ENCODE data around the gene FRMD7. TPM values are rescaled to one million over a fixed set of nuclear protein-coding genes. Genes with fewer than 3 reads are reported as not detected.

The FRMD7 gene
- total and polyA plus RNA-seq, 2 experiments from 2014 or later = not detected

GRCh38 chrX:132118358-132118757 is 9.5 kb downstream of the FRMD7 start (continued):
- TF ChIP-seq ZNF462 (CRISPR knock-in tag; IDR thresholded peaks at IDR 0.05) (no peak), JUNB (IDR thresholded peaks at IDR 0.05; ENCODE audit: unreplicated experiment) (no peak), ZNF331 (CRISPR knock-in tag; IDR thresholded peaks at IDR 0.05; ENCODE audit: low read depth) (no peak)

GRCh38 chrX:132115792-132116191 is 12.0 kb downstream of the FRMD7 start:
- Histone ChIP-seq H3K4me1 (ENCODE audit: insufficient read depth) (no peaks in the 10 kb centered on the region), H3K27me3 (ENCODE audit: insufficient read depth) (no peaks in the 10 kb centered on the region), H3K9me2 (ENCODE audit: insufficient read depth) (no peaks in the 10 kb centered on the region), H3K4me2 (no peak overlapping the region), H3K4me3 (no peak overlapping the region), H3K36me3 (ENCODE audit: insufficient read depth) (no peaks in the 10 kb centered on the region), H3F3A (replicated peaks; ENCODE audit: low read depth) (no peaks in the 10 kb centered on the region), H2AFZ (no peak overlapping the region), H4K20me1 (replicated peaks; ENCODE audit: insufficient read depth) (no peaks in the 10 kb centered on the region), H3K27ac (ENCODE audit: low read depth) (no peak overlapping the region), H3K79me2 (replicated peaks; ENCODE audit: insufficient read depth) (no peaks in the 10 kb centered on the region)
- no peaks in the 10 kb centered on the region for H3K9me3 Mint-ChIP-seq
- no peak overlapping the region for H3K4me3 Mint-ChIP-seq
- no peaks in the 10 kb centered on the region for H3K27me3 Mint-ChIP-seq (ENCODE audit: insufficient read depth, low read depth, poor library complexity)
- no peaks in the 10 kb centered on the region for H3K36me3 Mint-ChIP-seq (ENCODE audit: low read depth)
- no peak for TF ChIP-seq ZNF331 (CRISPR knock-in tag; IDR thresholded peaks at IDR 0.05; ENCODE audit: low read depth)
- no peak for TF ChIP-seq JUNB (IDR thresholded peaks at IDR 0.05; ENCODE audit: unreplicated experiment)
- ATAC-seq = no peak
- H3K27ac Mint-ChIP-seq = no peak overlapping the region
- peaks cover 17% of the 10 kb centered on the region; the same call in 2 of the 3 replicates for H3K4me1 Mint-ChIP-seq
- DNase-seq (ENCODE audit: low spot score) = no peak

GRCh38 chrX:132114607-132115006 is 13.2 kb downstream of the FRMD7 start:
- no peak overlapping the region for H3K27ac ChIP-seq (ENCODE audit: low read depth)
- DNase-seq (ENCODE audit: low spot score) = no peak
- no peaks in the 10 kb centered on the region for H3K36me3 Mint-ChIP-seq (ENCODE audit: low read depth)
- no peak overlapping the region for H2AFZ ChIP-seq
- no peaks in the 10 kb centered on the region for H3K9me2 ChIP-seq (ENCODE audit: insufficient read depth)
- H3K36me3 ChIP-seq (ENCODE audit: insufficient read depth) = no peaks in the 10 kb centered on the region
- no peak overlapping the region for H3K4me2 ChIP-seq
- no peaks in the 10 kb centered on the region for H3K27me3 ChIP-seq (ENCODE audit: insufficient read depth)
- H3K4me3 ChIP-seq = no peak overlapping the region
- no peak overlapping the region for H3K27ac Mint-ChIP-seq
- no peak for ATAC-seq
- H3K27me3 Mint-ChIP-seq (ENCODE audit: insufficient read depth, low read depth, poor library complexity) = no peaks in the 10 kb centered on the region
- H3K4me1 ChIP-seq (ENCODE audit: insufficient read depth) = no peaks in the 10 kb centered on the region
- no peaks in the 10 kb centered on the region for H3K9me3 Mint-ChIP-seq
- H3F3A ChIP-seq (replicated peaks; ENCODE audit: low read depth) = no peaks in the 10 kb centered on the region
- H3K4me3 Mint-ChIP-seq = no peak overlapping the region
- H3K4me1 Mint-ChIP-seq = peaks cover 8% of the 10 kb centered on the region; the same call in 2 of the 3 replicates
- H3K79me2 ChIP-seq (replicated peaks; ENCODE audit: insufficient read depth) = no peaks in the 10 kb centered on the region
- H4K20me1 ChIP-seq (replicated peaks; ENCODE audit: insufficient read depth) = no peaks in the 10 kb centered on the region
- TF ChIP-seq EZH2phosphoT487 (IDR thresholded peaks at IDR 0.05; ENCODE audit: unreplicated experiment) = no peak
- TF ChIP-seq CREB1 (CRISPR knock-in tag; IDR thresholded peaks at IDR 0.05; ENCODE audit: low read depth) = no peak
- TF ChIP-seq JUNB (IDR thresholded peaks at IDR 0.05; ENCODE audit: unreplicated experiment) = no peak
- TF ChIP-seq STAT1 (IDR thresholded peaks at IDR 0.05; ENCODE audit: unreplicated experiment) = no peak
- TF ChIP-seq REST (IDR thresholded peaks at IDR 0.05; ENCODE audit: unreplicated experiment) = no peak
- no peak for TF ChIP-seq POLR2AphosphoS5 (IDR thresholded peaks at IDR 0.05; ENCODE audit: low read depth)
- no peak for TF ChIP-seq ZNF114 (CRISPR knock-in tag; IDR thresholded peaks at IDR 0.05)

Measured in GM23338 (cell line).